Measurements from ENCODE around the gene MASP1.
"Not testable (repeated sequence)": the region's sequence is repeated elsewhere in the genome, so short reads cannot be mapped to it uniquely, and the experiment has no call there.

MASP1 gene

GRCh38 chr3:187263270-187263669, 28.3 kb downstream of the MASP1 start:
- no peak for DNase-seq

- DNase-seq: no peak
These were observed 29.2 kb downstream of the MASP1 start for GRCh38 chr3:187262360-187262759.

DNA sequence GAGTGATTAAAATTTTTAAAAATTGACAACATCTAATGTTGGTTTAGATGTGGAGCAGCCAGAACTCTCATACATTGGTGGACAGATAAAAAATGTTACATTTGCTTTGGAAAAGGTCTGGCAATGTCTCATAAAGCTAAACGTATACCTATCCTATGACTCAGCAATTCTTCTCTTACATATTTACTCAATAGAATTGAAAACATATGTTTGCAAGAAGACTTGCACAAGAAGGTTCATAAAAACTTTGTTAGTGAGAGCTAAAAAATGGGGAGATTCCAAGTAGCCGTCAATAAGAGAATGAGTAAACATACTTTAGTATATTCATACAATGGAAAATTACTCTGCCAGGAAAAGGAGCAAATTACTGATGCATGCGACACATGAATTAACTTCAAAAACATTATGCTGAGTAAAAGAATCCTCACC, 30.0 kb downstream of the MASP1 start:
- no peak for DNase-seq

- no peak for DNase-seq
These were observed 32.4 kb downstream of the MASP1 start for GRCh38 chr3:187259171-187259570.

DNA sequence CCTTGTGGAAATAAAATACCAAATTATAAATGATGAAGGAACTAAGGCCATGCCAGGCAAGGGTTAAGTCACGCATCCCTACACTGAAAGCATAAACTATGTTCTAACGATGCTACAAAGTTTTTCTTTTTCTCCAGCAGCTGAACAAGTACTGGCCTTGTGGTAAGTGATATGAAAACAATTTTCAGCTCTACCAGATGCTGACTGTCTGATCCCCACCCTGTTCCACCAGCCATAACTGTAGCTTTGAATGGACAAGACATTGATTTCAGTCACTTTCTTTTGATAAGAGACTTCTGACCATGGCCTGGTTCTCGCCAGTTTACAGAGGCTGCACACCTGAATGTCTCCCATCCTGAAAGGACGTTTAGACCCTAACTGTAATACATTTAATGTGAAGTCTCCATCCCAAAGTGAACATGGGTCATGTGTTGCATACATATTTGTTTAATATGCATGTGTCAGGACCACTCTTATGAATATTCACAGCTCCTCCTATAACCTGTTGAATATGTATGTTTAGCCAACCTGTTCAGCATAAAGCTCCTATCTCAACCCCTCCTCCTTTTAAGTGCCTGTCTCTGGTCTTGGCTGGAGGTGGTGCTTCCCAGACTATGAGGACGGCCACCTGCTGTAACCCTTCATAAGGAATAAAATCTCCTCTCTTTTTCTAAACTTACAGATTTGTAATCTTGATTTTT, 33.4 kb downstream of the MASP1 start:
- no peak for DNase-seq

DNA sequence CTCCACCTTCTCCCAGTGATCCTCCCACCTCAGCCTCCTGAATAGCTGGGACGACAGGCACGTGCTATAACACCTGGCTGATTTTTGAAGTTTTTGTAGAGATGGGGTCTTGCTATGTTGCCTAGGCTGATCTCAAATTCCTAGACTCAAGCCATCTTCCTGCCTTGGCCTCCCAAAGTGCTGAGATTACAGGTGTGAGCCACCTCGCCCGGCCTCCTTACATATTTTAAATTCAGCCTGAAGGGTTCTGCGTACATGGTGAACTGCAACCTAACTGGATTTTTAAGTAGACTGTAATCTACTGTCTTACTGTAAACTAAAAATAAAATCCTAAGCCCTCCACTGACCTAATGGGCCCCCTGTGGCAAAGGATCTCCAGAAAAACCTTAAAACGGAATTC, 34.1 kb downstream of the MASP1 start:
- DNase-seq: no peak

DNA sequence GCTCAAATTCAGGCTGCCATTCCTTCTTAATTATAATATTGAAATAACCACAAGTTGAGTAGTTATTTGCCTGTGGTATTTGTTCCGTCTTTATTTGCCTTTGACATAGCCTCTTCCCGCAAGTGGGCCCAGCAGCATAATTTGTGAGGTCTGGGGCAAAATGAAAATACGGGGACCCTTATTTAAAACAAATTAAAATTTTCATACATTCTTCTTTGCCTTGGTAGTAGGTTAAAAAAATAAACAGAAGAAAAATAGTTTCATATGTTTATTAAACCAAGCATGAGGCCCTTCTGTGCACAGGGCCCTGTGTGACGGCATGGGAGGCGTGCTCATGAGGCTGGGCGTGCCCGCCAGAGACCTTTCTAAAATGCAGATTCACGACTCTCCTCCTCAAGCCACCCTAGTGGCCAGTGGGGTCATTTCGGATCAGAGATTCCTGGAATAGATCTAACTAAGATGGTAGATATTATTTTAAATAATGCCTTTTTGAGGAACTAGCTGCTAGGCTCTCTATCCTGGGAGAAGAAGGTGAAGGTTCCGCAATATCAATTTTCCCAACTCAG, 35.4 kb downstream of the MASP1 start:
- DNase-seq: no peak

DNA sequence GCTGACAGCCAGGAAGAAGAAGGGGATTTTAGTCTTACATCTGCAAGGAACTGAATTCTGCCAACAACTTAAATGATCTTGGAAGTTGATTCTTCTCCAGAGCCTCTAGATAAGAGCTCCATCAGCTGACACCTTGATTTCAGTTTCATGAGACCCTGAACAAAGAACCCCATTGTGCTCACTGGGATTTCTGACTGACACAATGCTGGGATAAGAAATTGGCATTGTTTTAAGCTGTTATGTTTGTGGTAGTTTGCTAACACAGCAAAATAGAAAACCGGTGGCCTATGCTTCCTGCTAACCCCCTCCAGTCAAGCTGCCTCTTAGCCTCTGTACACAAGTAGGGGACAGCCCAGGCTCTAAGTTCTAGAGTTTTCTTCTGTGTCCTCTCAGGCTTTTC, 36.2 kb downstream of the MASP1 start:
- no peak for DNase-seq

GRCh38 chr3:187252311-187252710, 39.2 kb downstream of the MASP1 start:
- no peak for DNase-seq

- DNase-seq: no peak
These were observed 39.9 kb downstream of the MASP1 start for GRCh38 chr3:187251599-187251998.

GRCh38 chr3:187247398-187247797, 44.1 kb downstream of the MASP1 start:
- DNase-seq: no peak

DNA sequence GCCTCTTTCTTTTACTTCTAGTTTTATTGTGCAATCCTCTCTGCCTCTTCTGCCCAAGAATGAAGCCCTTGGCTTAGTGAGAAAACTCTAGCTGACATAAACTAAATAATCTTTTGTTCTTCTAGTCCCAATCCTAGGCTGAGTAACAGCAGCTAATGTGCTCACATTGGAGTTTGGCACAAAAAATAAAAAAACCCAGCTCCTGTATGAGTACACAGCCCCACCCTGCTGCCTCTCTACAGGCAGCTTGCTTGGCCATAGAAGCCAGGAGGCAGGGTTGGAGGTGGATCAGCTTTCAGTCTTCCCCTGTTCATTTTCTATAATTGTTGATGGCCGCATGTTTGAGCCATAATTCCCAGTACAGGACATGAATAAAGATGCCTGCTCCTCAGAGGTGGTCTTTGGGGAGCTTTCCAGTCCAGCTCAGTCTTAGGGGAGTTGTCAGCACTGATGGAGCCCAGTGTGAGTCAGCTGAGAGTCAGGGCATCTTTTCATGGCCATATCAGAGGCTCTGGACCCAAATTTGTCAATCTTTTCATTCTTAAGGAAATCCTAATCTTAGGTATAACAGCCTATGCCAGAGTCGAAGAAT, 47.5 kb downstream of the MASP1 start:
- DNase-seq: no peak

GRCh38 chr3:187242900-187243299, 48.6 kb downstream of the MASP1 start:
- no peak for DNase-seq

- DNase-seq: no peak
These were observed 49.1 kb downstream of the MASP1 start for GRCh38 chr3:187242435-187242834.

DNA sequence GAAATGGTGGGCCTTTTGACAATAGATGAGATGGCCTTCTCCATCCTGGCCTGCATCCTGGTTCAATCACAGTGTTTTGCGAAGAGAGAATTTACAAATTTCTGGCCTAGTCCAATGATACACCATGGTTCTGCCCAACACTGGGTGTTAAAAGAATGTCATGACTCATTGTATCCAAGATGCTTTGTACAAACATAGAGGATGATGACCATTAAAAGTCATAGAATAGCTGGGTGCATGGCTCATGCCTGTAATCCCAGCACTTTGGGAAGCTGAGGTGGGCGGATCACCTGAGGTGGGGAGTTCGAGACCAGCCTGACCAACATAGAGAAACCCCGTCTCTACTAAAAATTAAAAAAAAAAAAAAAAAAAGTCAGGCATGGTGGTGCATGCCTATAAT, 52.7 kb downstream of the MASP1 start:
- not testable (repeated sequence) for DNase-seq

DNA sequence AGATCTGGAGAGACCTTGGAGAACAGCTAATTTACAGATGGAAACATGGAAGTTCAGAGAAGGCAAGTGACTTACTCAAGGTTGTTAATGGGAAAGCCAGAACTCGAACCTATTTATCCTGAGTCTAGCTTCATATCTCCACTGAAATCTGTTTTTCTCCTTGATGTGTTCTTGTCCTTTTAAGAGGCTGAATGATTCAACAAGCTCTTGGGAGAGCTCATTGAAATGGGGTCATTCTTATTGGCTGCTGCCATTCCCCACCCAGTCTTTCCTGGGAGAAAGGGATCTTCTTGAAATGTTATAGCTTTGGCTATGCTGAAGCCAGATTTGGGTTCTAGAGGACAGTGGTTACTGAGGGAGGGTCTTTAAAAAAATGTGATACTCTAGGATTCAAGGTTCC, 53.3 kb downstream of the MASP1 start:
- no peak for DNase-seq

DNA sequence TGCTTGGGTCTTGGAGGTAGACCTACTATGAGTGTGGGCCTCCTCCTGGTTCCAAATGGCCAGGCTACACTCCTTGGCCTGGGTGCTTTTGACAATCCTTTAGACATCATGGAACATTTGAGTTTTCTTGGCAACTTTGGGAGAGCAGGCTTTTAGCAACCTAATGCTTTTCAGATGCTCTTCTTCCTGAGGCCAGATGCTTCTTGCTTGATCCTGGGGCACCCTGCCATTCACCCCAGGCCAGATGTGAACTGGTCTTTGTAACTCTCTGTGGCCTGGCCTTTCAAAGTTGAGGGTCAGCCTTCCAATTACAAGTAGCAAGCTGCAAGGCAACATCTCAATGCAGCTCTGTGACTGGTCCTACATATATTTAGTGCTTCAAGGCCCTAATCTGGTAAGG, 53.8 kb downstream of the MASP1 start:
- no peak for DNase-seq

DNA sequence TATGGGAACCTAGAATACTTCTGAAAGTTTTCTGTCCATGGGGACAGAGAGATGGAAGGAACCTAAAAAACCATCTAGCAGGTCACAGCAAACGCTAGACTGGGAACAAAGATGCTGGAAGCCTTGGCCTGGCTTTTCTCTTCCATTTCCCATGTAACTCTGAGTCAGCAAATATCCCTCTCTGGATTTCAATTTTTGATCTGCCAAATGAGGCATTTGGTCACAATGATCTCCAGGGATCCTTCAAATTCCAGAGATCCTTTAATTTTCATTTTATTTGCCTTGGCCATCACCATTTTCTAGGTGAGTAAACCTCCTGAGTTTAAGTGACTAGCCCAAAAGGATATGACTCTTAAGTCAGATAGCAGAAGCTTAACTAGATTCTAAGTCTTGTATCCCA, 54.6 kb downstream of the MASP1 start:
- no peak for DNase-seq

- no peak for DNase-seq
These were observed 61.5 kb downstream of the MASP1 start for GRCh38 chr3:187230011-187230410.

DNA sequence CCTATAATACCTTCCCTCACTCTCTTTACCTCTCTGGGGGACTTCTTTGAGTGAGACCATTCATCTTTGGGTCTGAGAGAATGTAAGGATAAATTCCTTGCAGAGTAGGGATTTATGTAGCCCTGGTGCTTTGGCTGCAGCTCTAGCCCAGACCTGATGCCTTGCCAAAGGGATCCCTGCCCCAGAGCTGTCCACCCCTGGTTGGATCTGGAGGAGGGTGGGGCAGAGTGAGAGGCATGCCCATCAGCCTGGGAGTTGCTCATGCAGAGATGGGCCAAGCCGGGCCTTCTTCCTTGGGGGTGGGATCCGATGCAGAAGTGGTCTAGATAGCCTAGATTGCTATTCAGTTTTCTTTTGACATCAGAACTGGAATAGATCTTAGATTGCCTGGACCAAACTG, 62.8 kb downstream of the MASP1 start:
- DNase-seq: no peak

GRCh38 chr3:187227658-187228258, 63.8 kb downstream of the MASP1 start:
- no peak for DNase-seq

- DNase-seq: no peak
These were observed 67.7 kb downstream of the MASP1 start for GRCh38 chr3:187223799-187224198.

DNA sequence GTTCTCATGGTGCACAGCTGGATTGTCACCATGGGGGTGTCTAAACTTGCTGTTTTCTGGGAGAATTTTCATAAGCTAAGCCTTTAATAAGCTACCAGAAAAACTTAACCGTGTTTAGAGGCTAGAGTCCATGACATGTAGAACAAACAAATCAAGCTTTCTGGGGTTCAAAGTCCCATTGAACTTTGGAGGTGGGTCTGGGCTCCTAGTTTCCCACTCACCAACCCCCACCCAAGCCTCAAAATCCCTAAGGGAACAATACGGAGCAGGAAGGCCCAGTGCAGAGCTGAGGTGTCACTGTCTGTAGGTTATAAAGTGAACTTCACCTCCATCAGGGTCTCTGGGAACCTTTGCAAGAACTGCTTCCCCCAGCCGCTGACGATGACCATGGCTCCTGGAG, 68.7 kb downstream of the MASP1 start:
- DNase-seq: no peak

DNA sequence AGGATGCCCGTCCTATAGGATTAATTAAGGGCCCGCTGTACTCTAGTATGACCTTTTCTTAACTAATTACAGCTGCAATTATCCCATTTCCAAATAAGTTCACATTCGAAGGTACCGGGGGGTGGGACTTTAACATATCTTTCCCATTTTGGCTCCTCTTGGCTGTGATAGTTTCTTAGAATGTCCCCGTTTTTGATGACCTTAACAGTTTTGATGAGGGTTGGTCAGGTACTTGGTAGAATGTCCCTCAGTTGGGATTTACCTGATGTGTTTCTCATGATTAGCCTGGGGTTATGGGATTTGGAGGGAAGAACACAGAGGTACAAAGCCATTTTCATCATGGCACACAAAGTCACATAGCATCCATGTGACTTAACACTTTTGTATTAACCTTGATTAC, 76.1 kb downstream of the MASP1 start:
- DNase-seq: no peak
